Measurements from ENCODE around the gene PRDM16. TPM values are rescaled to one million over a fixed set of nuclear protein-coding genes. Genes with fewer than 3 reads are reported as not detected.

PRDM16 gene
- polyA plus RNA-seq, 1 donor (not counting 4 experiments of a cell fraction or from before 2014, with no cell fraction given), result 0.05 TPM

GRCh38 chr1:3179471-3179870, 110.5 kb downstream of the PRDM16 start:
- Histone ChIP-seq H3K4me1 (ENCODE audit: control insufficient read depth, extremely low read depth, insufficient read depth, low read length) (no peaks in the 10 kb centered on the region), H3K79me2 (ENCODE audit: control insufficient read depth, insufficient read depth, low read length) (no peaks in the 10 kb centered on the region), H4K20me1 (ENCODE audit: control insufficient read depth, extremely low read depth, insufficient read depth, low read length) (no peaks in the 10 kb centered on the region), H3K9me3 (ENCODE audit: control insufficient read depth, low read depth, low read length) (peaks cover 25% of the 10 kb centered on the region), H3K4me2 (ENCODE audit: control insufficient read depth, extremely low read depth, insufficient read depth, low read depth, low read length) (no peak overlapping the region), H3K4me3 (ENCODE audit: control insufficient read depth in 2 of 3, extremely low read depth in 1 of 3, insufficient read depth in 2 of 3, low read depth in 1 of 3, low read length in 3 of 3) (no peak overlapping the region), H3K36me3 (ENCODE audit: control insufficient read depth in 2 of 2, extremely low read depth in 1 of 2, insufficient read depth in 2 of 2, low read length in 2 of 2) (no peaks in the 10 kb centered on the region), H3K27ac (ENCODE audit: control insufficient read depth, insufficient read depth, low read length) (no peak overlapping the region), H3K27me3 (ENCODE audit: control insufficient read depth, extremely low read depth, insufficient read depth, low read length) (no peaks in the 10 kb centered on the region), H3K9ac (ENCODE audit: control insufficient read depth, extremely low read depth, insufficient read depth, low read length) (no peak overlapping the region), H3K9me1 (ENCODE audit: control insufficient read depth, extremely low read depth, insufficient read depth, low read length) (no peaks in the 10 kb centered on the region), H2AFZ (ENCODE audit: control insufficient read depth, low read length) (no peak overlapping the region)
- no peak for FAIRE-seq
- no peak for DNase-seq (ENCODE audit: low read depth, low spot score)
- TF ChIP-seq CTCF (optimal IDR thresholded peaks at IDR 0.05 in 1 of 3, IDR thresholded peaks at IDR 0.05 in 1 of 3, conservative IDR thresholded peaks at IDR 0.05 in 1 of 3; ENCODE audit: extremely low read depth in 1 of 3, insufficient read depth in 2 of 3, low read length in 3 of 3) (no peak), EZH2 (IDR thresholded peaks at IDR 0.05; ENCODE audit: low read length) (no peak)
- dilution Hi-C loops (cut with MboI; ENCODE audit: extremely low pct_ligation_motif_present, low sequenced_read_pairs), result no loop called here

GRCh38 chr1:3180915-3181314, 111.9 kb downstream of the PRDM16 start:
- Histone ChIP-seq H3K4me2 (ENCODE audit: control insufficient read depth, extremely low read depth, insufficient read depth, low read depth, low read length) (no peak overlapping the region), H2AFZ (ENCODE audit: control insufficient read depth, low read length) (no peak overlapping the region), H3K79me2 (ENCODE audit: control insufficient read depth, insufficient read depth, low read length) (no peaks in the 10 kb centered on the region), H3K9me1 (ENCODE audit: control insufficient read depth, extremely low read depth, insufficient read depth, low read length) (no peaks in the 10 kb centered on the region), H3K27ac (ENCODE audit: control insufficient read depth, insufficient read depth, low read length) (no peak overlapping the region), H3K4me3 (ENCODE audit: control insufficient read depth in 2 of 3, extremely low read depth in 1 of 3, insufficient read depth in 2 of 3, low read depth in 1 of 3, low read length in 3 of 3) (no peak overlapping the region), H3K27me3 (ENCODE audit: control insufficient read depth, extremely low read depth, insufficient read depth, low read length) (no peaks in the 10 kb centered on the region), H3K4me1 (ENCODE audit: control insufficient read depth, extremely low read depth, insufficient read depth, low read length) (no peaks in the 10 kb centered on the region), H4K20me1 (ENCODE audit: control insufficient read depth, extremely low read depth, insufficient read depth, low read length) (no peaks in the 10 kb centered on the region), H3K9ac (ENCODE audit: control insufficient read depth, extremely low read depth, insufficient read depth, low read length) (no peak overlapping the region), H3K36me3 (ENCODE audit: control insufficient read depth in 2 of 2, extremely low read depth in 1 of 2, insufficient read depth in 2 of 2, low read length in 2 of 2) (no peaks in the 10 kb centered on the region), H3K9me3 (ENCODE audit: control insufficient read depth, low read depth, low read length) (peaks cover 29% of the 10 kb centered on the region)
- FAIRE-seq (no peak), DNase-seq (ENCODE audit: low read depth, low spot score) (no peak)
- TF ChIP-seq EZH2 (IDR thresholded peaks at IDR 0.05; ENCODE audit: low read length), result no peak
- TF ChIP-seq CTCF (optimal IDR thresholded peaks at IDR 0.05 in 1 of 3, IDR thresholded peaks at IDR 0.05 in 1 of 3, conservative IDR thresholded peaks at IDR 0.05 in 1 of 3; ENCODE audit: extremely low read depth in 1 of 3, insufficient read depth in 2 of 3, low read length in 3 of 3), result no peak
- dilution Hi-C loops (cut with MboI; ENCODE audit: extremely low pct_ligation_motif_present, low sequenced_read_pairs), result no loop called here
